ENCODE measurements around the gene BIRC6.

The BIRC6 gene

DNA sequence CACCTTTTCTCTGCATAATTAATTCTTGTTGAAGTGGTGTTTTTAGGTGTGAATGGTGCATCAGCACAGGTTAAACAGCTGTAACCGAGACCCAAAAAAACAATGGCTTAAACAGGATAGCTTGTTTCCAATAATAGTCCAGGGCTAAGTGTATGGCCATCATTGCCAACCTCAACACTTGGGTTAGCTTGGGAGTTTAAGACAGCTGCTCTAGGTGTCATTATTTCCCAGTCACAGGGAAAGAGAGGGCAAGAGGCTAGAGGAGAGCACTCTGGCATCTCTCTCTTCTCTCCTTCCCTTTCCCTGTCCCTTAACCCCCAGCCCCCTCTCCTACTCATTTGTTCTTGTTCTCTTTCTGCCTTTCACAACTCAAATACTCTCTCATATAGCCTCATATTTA is 21.1 kb downstream of the BIRC6 start:
- DNase-seq = no peak

DNA sequence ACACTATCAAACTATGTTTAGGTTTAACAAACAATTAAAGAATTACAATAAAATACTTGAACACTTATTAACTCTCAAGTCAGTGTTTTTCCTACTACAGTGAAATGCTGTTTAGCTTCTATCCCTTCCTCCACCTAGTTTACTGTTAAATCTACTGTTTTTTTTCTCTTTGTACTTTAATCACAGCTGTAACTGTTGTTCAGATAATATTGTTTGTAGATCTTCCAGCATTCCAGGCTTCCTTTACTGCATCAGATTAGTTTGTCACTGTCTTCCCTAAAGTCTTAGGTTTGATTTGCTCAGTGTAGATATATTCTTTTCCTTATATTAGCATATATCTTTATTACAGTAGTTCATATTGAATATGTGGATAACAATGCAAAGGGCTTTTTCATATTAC is 22.5 kb downstream of the BIRC6 start:
- no peak for DNase-seq

DNA sequence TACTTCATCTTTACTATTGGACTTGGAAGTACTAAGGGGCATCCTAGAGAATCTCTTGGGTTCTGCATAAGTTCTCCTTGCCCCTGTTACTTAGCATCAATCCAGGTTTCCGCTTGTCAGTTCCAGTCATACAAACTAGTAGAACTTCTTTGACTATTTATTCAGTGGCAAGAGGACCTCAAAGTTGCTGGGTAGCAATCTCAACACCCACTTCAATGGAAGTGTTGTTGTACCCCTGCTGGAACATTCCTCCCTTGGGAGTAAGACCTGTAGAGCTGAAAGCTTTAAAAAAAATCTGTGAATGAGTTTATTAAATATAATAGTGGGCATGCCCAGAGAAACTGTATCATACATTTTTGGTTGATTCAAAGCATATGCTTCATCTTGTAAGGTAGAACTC is 27.0 kb downstream of the BIRC6 start:
- no peak for DNase-seq

DNA sequence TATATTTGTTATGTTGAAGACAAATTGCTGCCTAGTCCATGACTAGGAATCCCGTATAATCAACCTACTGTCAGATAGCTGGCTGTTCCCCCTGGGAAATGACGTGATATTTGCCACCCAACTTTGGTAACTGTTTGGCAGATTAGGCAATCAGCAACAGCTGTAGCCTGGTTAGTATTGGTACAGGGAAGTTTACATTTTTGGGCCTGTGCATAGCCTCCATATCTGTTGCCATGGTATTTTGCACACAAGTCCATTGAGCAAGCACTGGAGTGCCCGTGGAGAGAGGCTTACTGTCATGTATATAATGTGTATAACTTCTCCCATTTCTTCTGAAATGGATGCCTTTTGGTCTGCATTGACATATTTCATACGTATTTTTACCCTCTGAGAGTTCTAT is 27.7 kb downstream of the BIRC6 start:
- DNase-seq = no peak

DNA sequence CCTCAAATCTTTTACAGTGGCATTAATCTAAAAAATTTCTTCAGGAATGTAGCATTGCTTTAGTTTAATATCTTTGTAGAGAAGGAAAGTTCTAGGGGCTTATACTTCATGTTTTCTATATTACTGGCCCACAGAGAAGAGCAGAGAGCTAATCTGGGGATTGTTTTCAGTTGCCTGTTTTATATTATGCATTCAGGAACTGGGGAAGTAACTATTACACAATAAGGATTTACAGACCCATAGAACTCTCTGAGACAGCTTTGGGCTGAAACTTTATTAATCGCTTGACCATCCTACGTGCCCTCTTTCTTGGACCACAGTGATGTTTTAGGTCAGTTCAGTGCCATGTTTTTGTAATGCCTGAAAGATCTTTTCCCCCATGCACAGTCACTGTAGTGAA is 29.9 kb downstream of the BIRC6 start:
- no peak for DNase-seq

DNA sequence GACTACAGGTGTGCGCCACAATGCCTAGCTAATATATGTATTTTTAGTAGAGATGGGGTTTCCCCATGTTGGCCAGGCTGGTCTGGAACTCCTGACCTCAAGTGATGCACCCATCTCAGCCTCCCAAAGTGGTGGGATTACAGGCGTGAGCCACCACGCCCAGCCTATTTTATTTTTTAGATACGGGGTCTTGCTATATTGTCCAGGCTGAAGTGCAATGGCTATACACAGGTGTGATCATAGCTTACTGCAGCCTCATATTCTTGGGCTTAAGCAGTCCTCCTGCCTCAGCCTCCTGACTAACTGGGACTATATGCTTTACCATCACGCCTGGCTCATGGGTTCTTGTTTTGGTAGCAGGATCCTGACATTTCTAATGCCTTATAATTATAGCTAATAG is 42.4 kb downstream of the BIRC6 start:
- no peak for DNase-seq

DNA sequence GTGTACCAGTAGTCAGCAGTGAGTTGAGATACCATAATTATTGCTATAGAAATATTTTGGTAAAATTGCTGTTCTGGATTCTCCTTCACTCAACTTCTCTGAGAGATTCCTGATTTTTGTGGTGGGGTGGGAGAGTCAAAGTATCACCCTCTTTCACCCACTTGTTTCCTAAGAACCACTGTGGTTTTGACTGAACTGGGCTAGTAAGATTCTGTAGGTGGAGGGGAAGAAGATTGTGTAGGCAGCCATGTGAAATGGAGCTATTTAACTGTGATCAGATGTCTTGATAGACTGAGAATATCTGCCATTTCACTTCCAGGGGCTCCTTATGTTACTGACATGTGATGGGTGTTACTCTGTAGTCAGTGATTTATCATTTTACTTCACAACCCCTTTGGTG is 45.3 kb downstream of the BIRC6 start:
- no peak for DNase-seq

DNA sequence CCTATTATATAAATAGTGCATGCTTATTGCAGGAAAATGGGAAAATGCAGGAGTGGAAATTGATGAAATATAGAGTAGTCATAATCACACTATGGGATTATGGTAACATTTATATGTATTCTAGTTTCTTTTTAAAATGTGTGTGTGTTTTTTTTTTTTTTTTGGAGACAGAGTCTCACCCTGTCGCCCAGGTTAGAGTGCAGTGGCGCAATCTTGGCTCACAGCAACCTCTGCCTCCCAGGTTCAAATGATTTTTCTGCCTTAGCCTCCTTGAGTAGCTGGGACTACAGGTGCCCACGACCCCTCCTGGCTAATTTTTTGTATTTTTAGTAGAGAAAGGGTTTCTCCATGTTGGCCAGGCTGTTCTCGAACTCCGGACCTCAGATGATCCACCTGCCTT is 47.0 kb downstream of the BIRC6 start:
- no peak for DNase-seq

DNA sequence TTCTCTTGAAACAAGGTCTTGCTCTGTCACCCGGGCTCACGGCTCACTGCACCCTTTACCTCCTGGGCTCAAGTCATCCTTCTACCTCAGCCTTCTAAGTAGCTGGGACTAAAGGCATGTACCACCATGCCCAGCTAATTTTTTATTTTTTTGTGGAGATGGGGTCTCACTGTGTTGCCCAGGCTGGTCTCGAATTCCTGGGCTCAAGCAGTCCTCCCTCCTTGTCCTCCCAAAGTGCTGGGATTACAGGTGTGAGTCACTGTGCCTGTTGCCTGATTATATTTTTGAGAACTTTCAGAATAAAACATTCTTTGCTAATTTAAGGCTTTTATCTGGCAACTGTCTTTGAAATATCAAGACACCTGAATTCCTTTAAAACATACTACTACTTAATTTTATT is 47.9 kb downstream of the BIRC6 start:
- DNase-seq = no peak

DNA sequence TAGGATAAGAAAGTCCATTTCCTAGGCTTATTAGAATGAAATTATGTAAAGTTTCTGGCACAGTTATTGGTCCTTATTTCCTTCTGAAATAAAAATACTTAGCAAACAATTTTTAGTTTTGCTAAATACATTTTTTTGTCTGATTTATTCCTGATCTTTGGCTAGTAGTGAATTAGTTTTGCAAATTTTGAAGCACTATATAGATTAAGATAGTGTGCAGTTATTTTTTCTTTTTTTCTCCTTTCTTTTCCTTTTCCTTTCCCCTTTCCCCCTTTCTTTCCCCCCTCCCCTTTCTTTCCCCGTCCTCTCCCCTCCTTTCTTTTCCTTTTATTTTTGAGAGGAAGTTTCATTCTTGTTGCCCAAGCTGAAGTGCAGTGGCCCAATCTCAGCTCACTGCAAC is 59.7 kb downstream of the BIRC6 start:
- no peak for DNase-seq

DNA sequence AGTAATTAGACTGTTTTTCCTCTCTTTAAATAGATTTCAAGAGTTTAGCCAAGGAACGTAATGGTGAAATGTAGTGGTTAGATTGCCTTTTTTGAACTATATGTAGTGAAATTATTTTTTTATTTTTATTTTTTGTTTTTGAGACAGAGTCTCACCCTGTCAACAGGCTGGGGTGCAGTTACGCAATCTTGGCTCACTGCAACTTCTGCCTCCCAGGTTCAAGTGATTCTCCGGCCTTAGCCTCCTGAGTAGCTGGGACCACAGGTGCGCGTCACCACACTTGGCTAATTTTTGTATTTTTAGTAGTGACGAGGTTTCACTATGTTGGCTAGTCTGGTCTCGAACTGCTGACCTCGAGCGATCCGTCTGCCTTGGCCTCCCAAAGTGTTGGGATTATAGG is 60.8 kb downstream of the BIRC6 start:
- no peak for DNase-seq

DNA sequence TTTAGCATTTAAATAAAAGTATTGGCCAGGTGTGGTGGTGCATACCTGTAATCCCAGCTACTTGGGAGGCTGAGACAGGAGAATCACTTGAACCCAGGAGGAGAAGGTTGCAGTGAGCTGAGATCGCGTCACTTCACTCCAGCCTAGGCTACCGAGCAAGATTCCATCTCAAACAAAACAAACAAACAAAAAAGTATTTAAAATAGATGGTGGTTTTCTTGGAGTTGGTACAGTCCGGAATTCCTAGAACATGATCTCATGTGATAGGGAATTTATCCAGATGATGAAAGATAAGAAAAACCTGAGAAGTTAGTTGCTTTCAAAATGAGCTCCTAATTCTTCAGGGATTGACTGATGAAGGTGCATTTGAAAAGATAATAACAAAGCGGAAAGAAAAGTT is 62.0 kb downstream of the BIRC6 start:
- no peak for DNase-seq

DNA sequence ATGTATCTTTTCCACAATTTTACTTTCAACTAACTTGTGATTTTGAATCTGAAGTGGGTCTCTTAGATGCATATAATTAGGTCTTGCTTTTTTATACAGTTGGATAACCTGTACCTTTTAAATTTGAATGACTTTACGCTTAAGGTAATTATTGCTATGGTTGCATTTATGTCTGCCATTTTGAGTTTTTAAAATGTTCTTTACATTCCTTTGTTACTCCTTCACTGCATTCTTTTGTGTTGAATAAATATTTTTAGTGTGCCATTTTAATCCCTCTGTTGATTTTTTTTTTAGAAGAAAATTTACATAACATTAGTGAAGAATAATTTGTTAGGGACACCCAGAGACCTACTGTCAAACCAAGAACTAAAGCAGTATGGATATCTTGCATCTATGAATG is 65.3 kb downstream of the BIRC6 start:
- no peak for DNase-seq

DNA sequence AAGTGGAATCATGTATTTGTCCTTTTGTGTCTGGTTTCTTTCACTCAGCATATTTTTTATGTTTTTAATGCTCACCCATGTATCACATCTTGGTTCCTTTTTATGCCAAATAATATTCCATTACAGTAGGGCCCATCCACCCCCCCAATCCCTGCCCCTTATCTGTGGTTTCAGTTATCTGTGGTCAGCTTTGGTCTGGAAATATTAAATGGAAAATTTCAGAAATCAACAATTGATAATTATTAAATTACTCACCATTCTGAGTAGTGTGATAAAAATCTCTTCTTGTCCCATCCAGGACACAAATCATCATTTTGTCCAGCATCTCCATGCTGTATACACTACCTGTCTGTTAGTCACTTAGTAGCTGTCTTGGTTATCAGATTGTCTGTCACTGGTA is 66.7 kb downstream of the BIRC6 start:
- no peak for DNase-seq

DNA sequence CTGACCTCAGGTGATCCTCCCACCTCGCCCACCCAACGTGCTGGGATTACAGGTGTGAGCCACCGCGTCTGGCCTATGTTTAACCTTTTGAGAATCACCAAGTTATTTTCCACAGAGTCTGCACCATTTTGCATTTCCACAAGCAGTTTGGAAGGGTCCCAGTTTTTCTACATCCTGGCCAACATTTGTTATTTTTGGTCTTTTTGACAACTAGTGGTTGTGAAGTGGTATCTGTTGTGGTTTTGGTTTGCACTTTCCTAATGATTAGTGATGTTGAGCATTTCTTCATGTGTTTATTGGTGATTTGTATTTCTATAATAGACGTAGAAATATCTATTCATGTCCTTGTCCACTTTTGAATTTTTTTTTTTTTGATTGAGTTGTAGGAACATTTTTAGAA is 67.9 kb downstream of the BIRC6 start:
- DNase-seq = no peak

DNA sequence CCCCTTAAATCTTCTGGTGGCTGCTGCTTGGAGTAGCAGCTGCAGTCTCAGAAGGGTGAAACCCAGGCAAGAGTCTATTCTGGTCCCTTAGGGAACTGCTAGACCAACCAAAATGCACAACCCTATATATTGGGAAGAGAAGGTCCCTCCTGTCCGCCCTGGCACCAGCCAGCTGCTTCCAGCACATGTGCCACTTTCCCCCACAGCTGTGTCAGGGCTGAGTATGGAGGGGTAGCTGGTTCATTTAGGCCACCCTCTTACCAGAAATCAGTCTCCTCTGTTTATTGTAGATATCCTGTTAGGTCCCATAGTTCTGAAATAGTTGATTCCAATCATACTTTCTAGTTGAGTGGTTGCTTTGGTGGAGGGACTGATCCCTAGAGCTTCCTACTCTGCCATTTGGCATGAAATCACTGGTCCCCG is 68.9 kb downstream of the BIRC6 start:
- DNase-seq = no peak

DNA sequence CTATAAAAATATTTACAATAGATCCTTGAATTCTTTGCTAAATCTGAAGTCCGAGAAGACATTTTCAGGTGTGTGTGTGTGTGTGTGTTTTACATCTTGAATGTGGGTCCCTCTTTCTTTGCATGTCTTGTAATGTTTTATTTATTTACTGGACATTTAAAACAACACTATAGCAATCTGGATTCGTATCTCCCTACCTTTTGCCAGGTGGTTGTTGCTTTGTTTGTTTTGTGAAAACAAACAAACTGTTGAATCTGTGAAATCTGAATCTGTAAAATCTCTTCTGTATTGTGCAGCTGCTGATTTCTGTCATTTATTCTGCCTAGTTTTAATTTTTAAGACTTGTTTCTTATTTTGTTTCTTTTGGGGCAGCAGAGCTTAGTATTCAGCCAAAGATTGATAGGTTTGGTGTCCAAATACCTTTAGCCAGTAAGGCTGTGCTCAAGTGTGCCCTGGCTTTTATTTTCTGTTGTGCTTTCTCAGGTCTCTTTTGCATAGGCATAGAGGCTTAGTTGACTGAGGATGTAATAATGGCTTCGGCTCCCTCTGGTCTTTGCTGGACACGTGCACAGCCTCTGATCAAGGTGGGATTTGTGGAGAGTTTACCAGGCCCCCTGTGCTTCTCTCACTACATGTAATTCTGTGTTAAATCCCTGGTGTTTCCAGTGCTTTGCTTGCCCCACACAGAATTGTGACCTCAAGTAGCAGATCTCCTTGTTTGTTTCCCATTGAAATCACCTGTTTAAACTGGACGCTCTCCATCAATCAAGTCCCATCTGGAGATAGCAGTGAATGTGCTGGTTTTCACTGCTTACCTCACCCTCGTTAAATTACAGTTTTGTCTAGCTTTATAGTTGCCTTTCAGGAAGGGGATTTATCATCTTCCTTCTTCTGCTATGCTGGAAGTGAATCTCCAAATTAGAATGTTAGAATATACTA is 71.1 kb downstream of the BIRC6 start:
- peak in 2 of 3 experiments; percentile 67 to 91 for DNase-seq

DNA sequence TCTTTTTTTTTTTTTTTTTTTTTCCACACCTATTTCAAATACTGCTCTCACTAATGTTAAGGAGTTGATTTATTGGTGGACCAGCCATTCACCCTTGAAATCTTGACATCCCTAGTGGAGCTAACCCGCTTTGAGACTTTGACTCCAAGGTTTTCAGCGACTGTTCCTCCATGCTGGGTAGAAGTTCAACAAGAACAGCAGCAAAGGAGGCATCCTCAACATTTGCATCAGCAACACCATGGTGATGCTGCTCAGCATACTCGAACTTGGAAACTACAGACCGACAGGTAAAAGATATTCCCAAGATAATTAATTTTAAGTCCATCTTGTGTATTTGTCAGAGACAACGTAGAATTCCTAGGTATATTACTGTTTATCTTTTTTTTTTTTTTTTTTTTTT is 74.0 kb downstream of the BIRC6 start:
- no peak for DNase-seq

DNA sequence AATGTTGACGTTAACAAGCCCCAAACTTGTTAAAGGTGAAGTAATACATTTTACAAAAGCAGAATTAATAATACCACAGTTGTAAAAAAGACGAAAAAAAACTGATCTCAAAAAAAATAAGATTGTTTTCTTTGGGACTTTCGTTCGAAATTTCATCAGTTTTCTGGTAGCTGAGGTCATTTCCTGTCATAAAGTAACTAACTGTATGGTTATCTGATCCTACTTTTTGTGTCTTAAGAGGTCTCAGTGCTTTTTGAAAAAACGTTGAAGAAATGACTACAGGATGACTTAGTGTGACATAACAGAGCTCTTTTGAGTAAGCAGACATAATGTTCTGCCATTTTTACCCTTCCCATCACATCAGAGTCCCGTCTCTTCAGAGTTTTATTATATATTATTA is 79.3 kb downstream of the BIRC6 start:
- no peak for DNase-seq

DNA sequence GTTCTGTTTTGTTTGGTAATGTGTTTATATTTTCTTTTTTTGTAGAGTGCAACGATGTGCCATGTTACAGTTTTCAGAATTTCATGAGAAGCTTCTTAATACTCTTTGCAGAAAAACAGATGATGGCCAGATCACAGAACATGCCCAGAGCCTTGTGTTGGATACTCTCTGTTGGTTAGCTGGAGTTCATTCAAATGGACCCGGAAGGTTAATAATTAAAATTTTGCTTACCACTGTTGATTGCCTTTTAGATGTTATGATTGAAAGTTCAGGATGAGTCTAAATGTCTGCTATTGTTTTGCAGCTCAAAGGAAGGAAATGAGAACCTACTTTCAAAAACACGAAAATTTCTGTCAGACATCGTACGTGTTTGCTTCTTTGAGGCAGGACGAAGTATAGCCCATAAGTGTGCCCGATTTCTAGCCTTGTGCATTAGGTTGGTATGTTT is 85.2 kb downstream of the BIRC6 start:
- no peak for DNase-seq

DNA sequence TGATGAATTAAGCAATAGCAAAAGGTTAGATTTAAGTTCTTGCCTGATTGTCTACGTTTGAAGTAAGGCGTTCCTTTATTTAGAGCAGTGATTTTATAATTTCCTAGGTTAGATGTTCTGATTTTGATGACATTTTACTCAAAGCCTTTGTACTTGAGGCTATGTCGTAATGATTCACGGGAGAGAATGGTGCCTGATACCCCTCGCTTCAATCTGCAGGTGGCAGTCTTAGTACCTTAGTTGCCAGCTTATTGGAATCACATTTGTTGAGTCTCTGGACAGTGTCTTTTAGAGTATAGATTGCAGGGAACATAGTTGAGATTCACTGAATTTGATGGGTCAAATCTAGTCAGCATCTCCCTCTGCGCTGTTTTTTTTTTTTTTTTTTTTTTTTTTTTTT is 89.5 kb downstream of the BIRC6 start:
- DNase-seq = no peak

DNA sequence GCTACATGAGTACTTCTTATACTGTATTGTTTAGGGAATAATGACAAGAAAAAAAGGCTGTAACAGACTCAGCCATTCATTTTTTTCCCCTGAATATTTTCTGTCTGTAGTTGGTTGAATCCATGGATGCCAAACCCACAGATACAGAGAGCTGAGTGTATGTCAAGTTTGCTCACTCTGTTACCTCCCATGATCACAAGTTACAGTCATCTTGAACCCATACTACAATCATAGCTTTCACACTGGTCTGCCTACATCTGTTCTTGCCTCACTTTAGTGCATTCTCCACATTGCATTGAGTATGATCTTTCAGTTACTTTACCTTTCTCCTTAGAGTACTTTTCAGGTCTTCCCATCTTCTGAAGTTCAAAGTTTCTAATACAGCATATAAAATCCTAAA is 94.0 kb downstream of the BIRC6 start:
- no peak for DNase-seq

DNA sequence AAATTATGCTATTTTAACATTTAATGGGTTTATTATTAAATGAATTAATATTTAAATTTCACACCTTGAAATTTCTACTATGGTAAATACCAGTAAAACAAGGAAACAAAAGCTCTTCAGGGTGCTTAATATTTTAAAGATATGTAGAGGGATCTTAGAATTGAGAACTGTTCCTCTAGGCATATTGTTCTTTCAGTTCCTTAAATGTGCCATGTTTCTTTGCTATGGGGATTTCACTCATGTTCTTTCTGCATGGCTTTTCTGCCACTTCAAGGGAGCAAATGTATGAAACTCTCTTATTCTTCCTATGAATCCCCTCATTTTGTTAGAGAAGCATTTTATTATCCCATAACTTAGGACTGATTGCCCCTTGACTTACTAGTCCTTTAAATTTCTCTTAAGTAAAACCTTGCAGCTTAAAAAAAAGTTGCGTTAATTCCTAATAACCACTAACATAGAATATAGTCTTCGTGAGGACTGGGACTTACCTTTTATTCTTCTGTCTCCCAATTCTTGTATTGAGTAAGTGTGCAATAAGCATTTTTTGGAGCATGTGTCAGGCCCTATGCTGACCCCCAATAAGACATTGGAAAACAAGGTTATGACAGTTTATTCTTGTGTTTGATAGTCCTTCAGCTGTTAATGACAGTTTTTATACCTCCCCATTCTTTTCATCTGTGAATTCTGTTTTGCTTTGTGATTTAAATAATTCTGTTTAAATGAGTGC is 95.7 kb downstream of the BIRC6 start:
- DNase-seq = no peak
